DMS114 treated with DMSO at 0.1 percent for 48 hours (cell line): ENCODE data around the gene CADPS2.
A peak's percentile ranks its signal among the peaks of the same experiment; 100 is the strongest.

Experiments used
- DNase-seq: peaks from one replicate; lab custom pipeline; 2025; ENCODE audit not compliant: unreplicated experiment; lab: John Stamatoyannopoulos, UW

CADPS2 gene

DNA sequence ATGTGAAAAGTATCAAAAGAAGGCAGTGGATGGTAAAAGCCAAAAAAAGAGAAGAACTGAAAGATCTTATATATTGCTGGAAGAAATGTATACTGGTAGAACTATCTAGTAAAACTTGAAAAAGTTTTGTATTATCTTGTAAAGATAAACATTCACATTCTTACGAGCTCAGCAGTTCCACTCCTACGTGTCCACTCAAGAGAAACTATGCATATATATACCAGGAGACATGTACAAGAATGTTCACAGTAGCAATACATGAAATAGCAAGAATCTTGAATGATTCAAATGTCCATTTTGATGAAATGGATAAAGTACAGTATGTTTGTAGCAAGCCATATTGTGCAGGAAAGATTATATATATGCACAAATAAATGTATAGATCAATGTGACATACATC is 342.4 kb downstream of the CADPS2 start:
- no peak for DNase-seq

GRCh38 chr7:122543166-122543565 is 343.1 kb downstream of the CADPS2 start:
- DNase-seq, result no peak

- no peak for DNase-seq
Measured at GRCh38 chr7:122535086-122535485, 351.2 kb downstream of the CADPS2 start.

DNA sequence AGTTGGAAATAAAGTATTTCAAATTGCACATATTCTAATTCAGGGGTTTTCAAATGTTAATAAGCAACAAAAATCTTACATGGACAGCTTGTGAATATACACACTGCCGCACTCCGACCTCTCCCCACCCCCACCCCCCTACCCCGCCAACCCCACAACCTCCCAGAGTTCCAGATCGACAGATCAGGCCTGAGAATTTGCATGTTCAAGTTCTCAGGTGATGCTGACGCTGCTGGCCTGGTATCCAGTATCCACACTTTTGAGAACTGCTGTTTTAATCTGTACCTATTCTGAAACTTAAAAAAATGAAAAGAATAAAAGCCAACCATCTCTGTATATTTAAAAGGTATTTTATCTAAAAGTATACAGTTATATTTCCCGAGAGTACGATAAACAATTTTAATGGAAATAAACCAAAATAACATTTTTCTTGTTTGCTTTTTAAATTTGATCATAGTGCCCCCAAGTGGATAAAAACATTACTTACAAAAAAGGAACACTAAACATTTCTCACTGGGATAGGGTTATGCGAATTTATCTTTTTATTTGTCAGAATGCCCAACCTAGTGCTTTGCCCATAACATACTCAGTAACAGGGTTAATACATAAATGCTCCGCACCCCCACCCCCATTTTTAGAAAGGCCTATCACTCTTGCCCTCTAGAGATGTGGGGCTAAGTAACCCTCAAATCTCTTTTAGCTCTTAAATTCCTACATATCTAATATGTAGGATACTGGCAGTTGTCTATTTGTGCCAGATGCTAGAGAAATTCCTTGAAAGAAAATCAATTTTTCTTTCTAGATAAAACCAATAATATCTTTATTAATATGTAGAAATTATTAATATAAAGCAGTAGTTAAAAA is 353.6 kb downstream of the CADPS2 start:
- DNase-seq, result peak; percentile 7

GRCh38 chr7:122528879-122529481 is 357.3 kb downstream of the CADPS2 start:
- DNase-seq, result peak; percentile 34

- DNase-seq, result no peak
Measured at GRCh38 chr7:122525355-122525754, 360.9 kb downstream of the CADPS2 start.

- DNase-seq, result no peak
Measured at GRCh38 chr7:122521767-122522166, 364.5 kb downstream of the CADPS2 start.

- no peak for DNase-seq
Measured at GRCh38 chr7:122520971-122521555, 365.2 kb downstream of the CADPS2 start.

- DNase-seq, result no peak
Measured at GRCh38 chr7:122518488-122518887, 367.8 kb downstream of the CADPS2 start.

- no peak for DNase-seq
Measured at GRCh38 chr7:122517576-122517975, 368.7 kb downstream of the CADPS2 start.

- DNase-seq, result no peak
Measured at GRCh38 chr7:122515404-122515803, 370.9 kb downstream of the CADPS2 start.

DNA sequence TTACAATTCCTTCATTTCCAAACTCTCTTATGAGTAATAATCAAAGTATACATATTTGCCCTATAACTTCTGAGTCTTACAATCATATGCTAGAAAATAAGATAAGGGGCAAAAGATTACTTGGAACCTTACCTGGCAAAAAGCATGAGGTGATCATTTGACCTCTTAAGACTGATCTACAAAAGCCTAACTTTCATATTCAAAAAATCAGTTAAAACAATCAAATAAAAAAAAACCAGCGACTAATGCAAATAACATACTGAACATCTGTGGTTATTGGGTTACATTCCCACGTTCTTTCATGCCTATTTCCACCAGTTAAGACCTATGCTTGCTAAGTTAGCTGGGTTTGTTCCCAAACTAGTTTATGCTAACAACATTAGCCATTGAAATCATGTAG is 375.0 kb downstream of the CADPS2 start:
- no peak for DNase-seq

DNA sequence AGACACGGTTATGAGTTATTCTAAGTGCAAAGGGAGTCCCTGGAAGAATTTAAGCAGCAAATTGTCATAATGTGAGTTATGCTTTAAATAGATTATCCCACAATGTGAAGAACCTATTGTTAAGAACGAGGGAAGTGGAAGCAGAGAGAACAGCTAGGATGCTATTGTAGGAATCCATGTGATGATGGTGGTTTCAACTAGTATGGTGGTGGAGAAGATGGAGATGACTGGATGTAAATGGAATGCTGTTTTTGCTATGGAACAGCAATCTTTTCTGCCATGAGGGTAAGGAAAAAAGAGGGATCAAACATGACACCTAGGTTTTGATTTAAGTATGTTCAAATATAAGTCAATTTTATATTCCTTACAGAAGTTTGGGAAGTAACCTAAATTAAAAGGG is 378.7 kb downstream of the CADPS2 start:
- DNase-seq, result no peak

- DNase-seq, result no peak
Measured at GRCh38 chr7:122492007-122492406, 394.3 kb downstream of the CADPS2 start.

DNA sequence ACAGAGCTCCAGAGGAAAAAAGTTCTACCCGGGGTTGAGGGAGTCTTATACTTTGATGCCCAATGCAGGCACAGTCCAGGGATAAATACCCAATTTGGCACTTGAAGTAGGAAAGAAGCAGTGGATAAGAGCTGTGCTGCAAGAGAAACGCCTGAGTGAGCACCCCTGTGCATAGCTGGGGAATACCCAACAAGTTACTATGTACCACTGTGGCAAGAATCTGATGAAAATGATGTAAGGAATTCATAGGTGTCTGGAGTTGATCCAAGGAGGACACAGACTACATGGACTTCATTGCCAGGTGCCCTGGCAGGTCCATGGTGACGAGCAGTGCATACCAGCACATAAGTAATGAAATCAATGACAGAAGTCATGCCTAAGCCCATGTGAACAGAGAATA is 398.0 kb downstream of the CADPS2 start:
- DNase-seq, result no peak

GRCh38 chr7:122487131-122487530 is 399.1 kb downstream of the CADPS2 start:
- DNase-seq, result no peak

GRCh38 chr7:122485856-122486255 is 400.4 kb downstream of the CADPS2 start:
- DNase-seq, result no peak

DNA sequence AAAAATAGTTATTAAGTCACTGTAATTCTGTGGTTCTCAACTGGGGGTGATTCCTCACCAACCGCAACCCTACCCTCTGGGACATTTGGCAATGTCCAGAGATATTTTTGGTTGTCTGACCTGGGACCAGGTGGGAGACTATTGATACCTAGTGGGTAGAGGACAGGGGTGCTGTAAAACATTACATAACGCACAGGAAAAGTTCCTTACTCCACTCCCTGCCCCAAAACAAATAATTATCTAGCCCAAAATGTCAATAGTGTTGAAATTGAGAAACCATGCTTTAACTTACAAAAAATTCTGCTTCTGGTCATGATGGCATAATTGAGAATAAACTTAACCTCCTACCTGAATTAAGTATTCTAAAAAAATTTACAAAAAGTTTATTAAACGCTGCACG is 404.0 kb downstream of the CADPS2 start:
- DNase-seq, result no peak

GRCh38 chr7:122470859-122471258 is 415.4 kb downstream of the CADPS2 start:
- DNase-seq, result no peak

- no peak for DNase-seq
Measured at GRCh38 chr7:122468945-122469344, 417.3 kb downstream of the CADPS2 start.

DNA sequence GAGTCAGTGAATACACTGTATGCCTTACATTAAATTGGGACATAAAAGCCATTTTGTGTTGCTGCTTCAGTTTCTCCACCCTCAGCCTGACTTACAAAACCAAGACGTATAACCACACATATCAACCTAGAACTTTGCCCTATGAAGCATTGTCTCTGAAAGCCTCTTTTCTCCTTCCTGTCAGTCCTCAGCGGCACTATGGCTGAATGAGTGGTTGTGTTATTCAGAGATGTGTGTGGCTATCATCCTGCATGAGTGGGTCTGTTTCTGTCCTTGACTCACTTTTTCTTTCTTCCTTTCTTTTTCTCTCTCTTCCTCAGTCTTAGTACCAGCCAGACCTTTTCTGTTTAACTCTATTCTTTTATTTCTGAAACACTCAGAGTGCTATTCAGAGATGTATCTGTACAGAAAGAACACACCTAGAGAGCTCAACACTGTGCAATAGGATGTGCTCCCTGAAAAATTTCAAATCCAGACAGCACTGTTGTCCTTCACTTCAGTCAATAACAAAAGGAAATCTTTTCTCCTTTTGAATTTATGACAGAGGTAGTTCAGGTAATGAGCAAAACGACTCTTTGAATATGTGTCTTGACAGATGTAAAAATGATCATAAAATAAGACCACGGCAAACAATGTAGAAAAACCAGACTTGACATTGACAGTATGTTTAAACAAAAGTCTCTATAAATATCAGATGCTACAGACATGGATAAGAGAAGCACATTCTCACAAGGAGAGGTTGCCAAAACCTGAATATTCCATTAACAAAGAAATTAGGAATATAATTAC is 418.4 kb downstream of the CADPS2 start:
- no peak for DNase-seq
